ENCODE measurements around the gene SLC39A9.

The SLC39A9 gene

GRCh38 chr14:69398053-69398817 is at the start of gene SLC39A9, which contains the start of gene ERH:
Gene SLC39A9 (plus strand): TSS chr14:69398692. CDS start chr14:69399370, 678 bp downstream.
Gene ERH (minus strand): TSS chr14:69398299. CDS start chr14:69398233, 66 bp downstream.
- DNase-seq (ENCODE audit: low read depth): peak; percentile 87

- no peak for DNase-seq (ENCODE audit: low read depth)
These were observed 49.3 kb upstream of the SLC39A9 start for GRCh38 chr14:69349091-69349777.

GRCh38 chr14:69350892-69351291 is 47.6 kb upstream of the SLC39A9 start:
- DNase-seq (ENCODE audit: low read depth): no peak

- no peak for DNase-seq (ENCODE audit: low read depth)
These were observed 47.1 kb upstream of the SLC39A9 start for GRCh38 chr14:69351385-69351784.

GRCh38 chr14:69351911-69352310 is 46.6 kb upstream of the SLC39A9 start:
- DNase-seq (ENCODE audit: low read depth): no peak

GRCh38 chr14:69353168-69353567 is 45.3 kb upstream of the SLC39A9 start:
- no peak for DNase-seq (ENCODE audit: low read depth)

- DNase-seq (ENCODE audit: low read depth): no peak
These were observed 43.9 kb upstream of the SLC39A9 start for GRCh38 chr14:69354383-69355153.

- DNase-seq (ENCODE audit: low read depth): no peak
These were observed 43.3 kb upstream of the SLC39A9 start for GRCh38 chr14:69355154-69355597.

- DNase-seq (ENCODE audit: low read depth): peak; percentile 14
These were observed 42.7 kb upstream of the SLC39A9 start for GRCh38 chr14:69355607-69356281.

GRCh38 chr14:69356903-69357543 is 41.5 kb upstream of the SLC39A9 start:
- DNase-seq (ENCODE audit: low read depth): no peak

GRCh38 chr14:69357544-69358200 is 40.8 kb upstream of the SLC39A9 start:
- DNase-seq (ENCODE audit: low read depth): no peak

- DNase-seq (ENCODE audit: low read depth): no peak
These were observed 40.1 kb upstream of the SLC39A9 start for GRCh38 chr14:69358233-69358963.

- DNase-seq (ENCODE audit: low read depth): no peak
These were observed 39.5 kb upstream of the SLC39A9 start for GRCh38 chr14:69358966-69359365.

- DNase-seq (ENCODE audit: low read depth): no peak
These were observed 37.9 kb upstream of the SLC39A9 start for GRCh38 chr14:69360438-69361108.

- no peak for DNase-seq (ENCODE audit: low read depth)
These were observed 35.4 kb upstream of the SLC39A9 start for GRCh38 chr14:69363055-69363454.

- DNase-seq (ENCODE audit: low read depth): no peak
These were observed 34.5 kb upstream of the SLC39A9 start for GRCh38 chr14:69363964-69364363.

- no peak for DNase-seq (ENCODE audit: low read depth)
These were observed 34.1 kb upstream of the SLC39A9 start for GRCh38 chr14:69364378-69364777.

GRCh38 chr14:69366069-69366468 is 32.4 kb upstream of the SLC39A9 start:
- no peak for DNase-seq (ENCODE audit: low read depth)

GRCh38 chr14:69366761-69367160 is 31.7 kb upstream of the SLC39A9 start:
- DNase-seq (ENCODE audit: low read depth): no peak

GRCh38 chr14:69368381-69368780 is 30.1 kb upstream of the SLC39A9 start:
- no peak for DNase-seq (ENCODE audit: low read depth)

All from non-pigmented ciliary epithelial cell (primary cell).